ENCODE results near the gene BEND7.

- TF ChIP-seq CTCF (IDR thresholded peaks at IDR 0.05; ENCODE audit: extremely low read depth in 1 of 2, insufficient read depth in 1 of 2, low read depth in 1 of 2, low read length in 2 of 2) (no peak), EZH2 (IDR thresholded peaks at IDR 0.05; ENCODE audit: borderline replicate concordance, low read depth, low read length, severe bottlenecking) (no peak), POLR2A (IDR thresholded peaks at IDR 0.05; ENCODE audit: low read depth, low read length) (no peak), POLR2AphosphoS5 (IDR thresholded peaks at IDR 0.05; ENCODE audit: insufficient read depth, low read depth, low read length) (no peak), MYC (IDR thresholded peaks at IDR 0.05; ENCODE audit: low read depth, low read length) (no peak)
These were observed 74.9 kb downstream of the BEND7 start for GRCh38 chr10:13453896-13454295.
